SK-N-SH treated with all-trans-retinoic acid at 6 μM for 48 hours (cell line): ENCODE results near the gene DNAJC24.

Experiments
- PPARA ChIP-seq: fragments of 250-450 bp; sonication (Bioruptor Pico); IDR thresholded peaks from 2 replicates; pipeline ENCODE4 v1.5.0; 2020; ENCODE audit warnings: mild to moderate bottlenecking, borderline replicate concordance
- TOX ChIP-seq: fragments of 250-450 bp; sonication (Bioruptor Pico); IDR thresholded peaks from 2 replicates; pipeline ENCODE4 v1.8.0; 2021; ENCODE audit warnings: mild to moderate bottlenecking, moderate library complexity, borderline replicate concordance

- TF ChIP-seq TOX (CRISPR knock-in tag) (no peak), PPARA (CRISPR knock-in tag) (no peak)
Observed at GRCh38 chr11:31414338-31414737, 44.7 kb downstream of the DNAJC24 start.
